BJ (cell line): ENCODE data around the gene LAMP5. TPM values are rescaled to one million over a fixed set of nuclear protein-coding genes. Genes with fewer than 3 reads are reported as not detected.

ENCODE experiments used
- CTCF ChIA-PET: fragments of 350-600 bp; formaldehyde crosslinking; extraction: SDS; loops from one replicate; lab custom pipeline; 2021; ENCODE audit warnings: antibody characterized with exemption, inconsistent platforms; lab: Yijun Ruan, JAX
- POLR2A ChIA-PET: fragments of 300-600 bp; sonication (Branson Sonifier 250); formaldehyde crosslinking; extraction: SDS; loops from one replicate; lab custom pipeline; 2021; ENCODE audit warnings: antibody characterized with exemption; lab: Charles Lee
- DNase-seq: peaks from one replicate; pipeline ENCODE4 v3.0.0-alpha.2; 2011; ENCODE audit warnings: low read depth
- H3K27me3 ChIP-seq: 2 replicates; pipeline ENCODE4 v1.6.0; 2011; ENCODE audit warnings: low read length; ENCODE audit not compliant: control insufficient read depth, insufficient read depth
- H3K36me3 ChIP-seq: 2 replicates; pipeline ENCODE4 v1.5.1; 2011; ENCODE audit warnings: low read length; ENCODE audit not compliant: control insufficient read depth, insufficient read depth
- H3K4me3 ChIP-seq: 2 replicates; pipeline ENCODE4 v1.5.1; 2011; ENCODE audit warnings: low read depth, mild to moderate bottlenecking, control low read depth, low read length
- polyA plus RNA-seq: library from polyadenylated mRNA; depleted of rRNA; stranded (reverse); fragments of >200 nt; gene quantifications from 2 replicates; pipeline ENCODE4 v1.2.3, GENCODE V29; 2011
- TF ChIP-seq, protein P1 (sequence below): IDR thresholded peaks from 2 replicates; pipeline ENCODE4 v1.5.1; 2011; ENCODE audit warnings: low read depth, mild to moderate bottlenecking, control low read depth, inconsistent platforms, low read length, moderate library complexity; ENCODE audit not compliant: insufficient read depth

LAMP5 gene
- polyA plus RNA-seq, 1 experiment = 0.12 TPM

DNA sequence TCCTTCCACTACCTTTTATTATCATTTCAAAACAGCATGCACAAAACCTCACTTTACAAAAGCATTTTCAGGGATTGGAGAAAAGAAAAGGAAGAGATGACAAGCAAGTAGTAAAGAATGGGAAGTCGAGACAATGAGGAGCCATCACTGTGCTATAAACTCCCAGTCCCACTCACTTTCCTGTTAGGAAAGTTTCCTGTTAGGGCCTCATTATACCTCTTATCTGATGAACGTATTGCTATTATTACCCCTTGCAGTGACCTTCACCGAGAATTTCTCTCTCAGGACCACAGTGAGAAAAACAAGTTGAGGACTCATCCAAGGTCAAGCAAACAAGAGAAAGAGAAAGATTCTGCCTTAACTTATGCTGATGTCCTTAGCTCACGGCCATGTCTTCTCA, 28.8 kb downstream of the LAMP5 start:
- CTCF ChIA-PET = no interaction called here
- DNase-seq = no peak
- POLR2A ChIA-PET = no interaction called here
- Histone ChIP-seq H3K27me3 (no peaks in the 10 kb centered on the region; the same call in 1 of the 2 replicates), H3K4me3 (no peak overlapping the region), H3K36me3 (no peaks in the 10 kb centered on the region)
- TF ChIP-seq, protein P1, sequence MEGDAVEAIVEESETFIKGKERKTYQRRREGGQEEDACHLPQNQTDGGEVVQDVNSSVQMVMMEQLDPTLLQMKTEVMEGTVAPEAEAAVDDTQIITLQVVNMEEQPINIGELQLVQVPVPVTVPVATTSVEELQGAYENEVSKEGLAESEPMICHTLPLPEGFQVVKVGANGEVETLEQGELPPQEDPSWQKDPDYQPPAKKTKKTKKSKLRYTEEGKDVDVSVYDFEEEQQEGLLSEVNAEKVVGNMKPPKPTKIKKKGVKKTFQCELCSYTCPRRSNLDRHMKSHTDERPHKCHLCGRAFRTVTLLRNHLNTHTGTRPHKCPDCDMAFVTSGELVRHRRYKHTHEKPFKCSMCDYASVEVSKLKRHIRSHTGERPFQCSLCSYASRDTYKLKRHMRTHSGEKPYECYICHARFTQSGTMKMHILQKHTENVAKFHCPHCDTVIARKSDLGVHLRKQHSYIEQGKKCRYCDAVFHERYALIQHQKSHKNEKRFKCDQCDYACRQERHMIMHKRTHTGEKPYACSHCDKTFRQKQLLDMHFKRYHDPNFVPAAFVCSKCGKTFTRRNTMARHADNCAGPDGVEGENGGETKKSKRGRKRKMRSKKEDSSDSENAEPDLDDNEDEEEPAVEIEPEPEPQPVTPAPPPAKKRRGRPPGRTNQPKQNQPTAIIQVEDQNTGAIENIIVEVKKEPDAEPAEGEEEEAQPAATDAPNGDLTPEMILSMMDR = no peak

DNA sequence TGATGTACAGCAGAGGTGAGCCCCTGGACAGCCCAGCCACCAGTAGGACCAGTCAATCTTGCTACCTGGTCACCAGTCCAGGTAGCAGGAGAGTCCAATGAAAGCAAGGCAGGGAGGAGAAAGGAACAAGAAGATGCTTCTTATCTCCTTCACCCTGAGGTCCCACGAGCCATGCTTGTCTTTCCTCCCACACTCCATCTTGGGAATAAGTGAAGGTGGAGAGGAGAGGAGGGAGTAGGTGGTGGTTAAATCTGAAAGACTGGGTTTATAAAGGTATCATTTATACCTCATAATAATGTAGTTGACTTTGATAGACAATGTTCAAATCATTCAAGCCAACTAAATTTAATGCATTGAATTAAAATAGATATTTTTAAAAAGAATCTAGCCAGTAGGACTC, 35.9 kb downstream of the LAMP5 start:
- TF ChIP-seq, protein P1 = no peak
- Histone ChIP-seq H3K27me3 (peaks cover 2% of the 10 kb centered on the region; the same call in 1 of the 2 replicates), H3K4me3 (no peak overlapping the region), H3K36me3 (no peaks in the 10 kb centered on the region)
- ChIA-PET POLR2A (no interaction called here), CTCF (no interaction called here)
- no peak for DNase-seq

DNA sequence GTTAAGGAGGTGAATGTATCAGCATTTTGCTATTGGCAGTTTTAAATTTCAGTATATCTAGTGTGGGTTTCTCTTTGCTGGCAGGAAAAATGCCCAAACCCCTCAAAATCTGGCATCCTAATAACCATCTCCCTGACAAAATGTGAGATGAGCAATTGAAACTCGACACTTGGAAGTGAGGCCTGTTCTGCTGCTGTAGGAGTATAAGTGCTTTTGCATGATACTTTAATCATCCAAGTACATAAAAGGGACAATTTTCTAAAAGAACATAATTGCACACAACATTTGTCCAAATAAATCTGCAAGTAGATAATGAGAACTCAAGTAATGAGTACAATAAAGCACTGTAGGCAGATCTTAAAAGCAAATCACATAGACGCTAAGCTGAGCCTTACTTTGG, 36.5 kb downstream of the LAMP5 start:
- CTCF ChIA-PET = no interaction called here
- TF ChIP-seq, protein P1 = no peak
- no peak for DNase-seq
- Histone ChIP-seq H3K27me3 (peaks cover 2% of the 10 kb centered on the region; the same call in 1 of the 2 replicates), H3K4me3 (no peak overlapping the region), H3K36me3 (no peaks in the 10 kb centered on the region)
- POLR2A ChIA-PET = no interaction called here

DNA sequence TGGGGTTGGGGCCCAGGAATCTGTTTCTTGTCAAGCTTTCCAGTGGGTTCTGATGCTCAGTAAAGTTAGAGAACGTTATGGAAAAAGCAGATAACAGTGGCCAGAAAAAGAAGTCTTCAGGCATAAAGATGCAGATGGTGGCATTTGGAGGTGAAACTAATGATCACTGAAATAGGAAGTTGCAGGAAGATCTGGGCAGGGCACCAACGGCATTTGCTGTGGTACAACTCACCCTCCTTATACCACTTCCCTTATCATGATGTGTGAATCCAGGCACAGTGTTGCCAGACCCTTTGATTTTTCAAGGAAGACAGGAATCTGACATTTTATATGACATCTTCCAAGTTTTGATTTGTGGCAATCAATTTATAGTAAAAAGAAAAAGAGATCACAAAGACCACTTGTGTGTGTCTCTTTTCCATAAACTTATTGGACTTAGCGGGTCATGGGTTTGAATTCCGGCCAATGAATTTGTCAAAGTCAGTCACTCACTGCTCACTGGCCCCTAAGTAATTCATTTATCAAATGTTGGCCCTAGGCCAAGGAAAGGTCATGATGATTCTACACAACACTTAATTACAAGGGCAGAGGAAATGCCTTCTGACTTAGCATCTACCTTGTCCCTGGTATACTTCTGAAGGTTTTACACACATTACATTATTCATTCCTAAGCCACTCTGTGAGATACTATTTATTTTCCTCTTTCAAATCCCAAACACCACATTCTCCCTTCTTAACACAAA, 37.6 kb downstream of the LAMP5 start:
- H3K27me3 ChIP-seq = peaks cover 2% of the 10 kb centered on the region; the same call in 1 of the 2 replicates
- ChIA-PET CTCF (no interaction called here), POLR2A (no interaction called here)
- TF ChIP-seq, protein P1 = no peak
- no peaks in the 10 kb centered on the region for H3K36me3 ChIP-seq
- DNase-seq = no peak
- H3K4me3 ChIP-seq = no peak overlapping the region

DNA sequence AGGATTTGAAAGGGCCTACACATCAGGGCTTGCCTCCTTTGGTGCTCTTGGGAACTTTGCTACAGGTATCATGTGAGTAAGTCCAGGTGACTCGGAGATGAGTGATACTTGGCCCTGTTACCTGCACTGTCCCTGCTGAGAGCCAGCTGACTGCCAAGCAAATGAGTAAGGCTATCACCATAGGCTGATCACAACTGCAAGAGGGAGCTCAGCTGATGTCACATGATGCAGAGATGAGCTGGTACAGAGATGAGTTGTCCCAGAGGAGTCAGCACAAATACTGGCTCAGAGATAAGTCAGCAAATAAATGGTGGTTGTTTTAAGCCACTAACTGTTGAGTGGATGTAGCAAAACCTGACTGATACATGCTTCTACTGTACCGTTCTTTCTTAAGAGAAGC, 41.4 kb downstream of the LAMP5 start:
- Histone ChIP-seq H3K27me3 (no peaks in the 10 kb centered on the region), H3K36me3 (no peaks in the 10 kb centered on the region), H3K4me3 (no peak overlapping the region)
- ChIA-PET POLR2A (no interaction called here), CTCF (no interaction called here)
- no peak for DNase-seq
- TF ChIP-seq, protein P1 = no peak
